GM12864 (cell line): Measurements from ENCODE around the gene IFNW1.
A peak's percentile ranks its signal among the peaks of the same experiment; 100 is the strongest.

Experiments used
- DNase-seq: peaks from one replicate; pipeline ENCODE4 v3.0.0-alpha.2; 2011; ENCODE audit warnings: low read depth
- H3K4me3 ChIP-seq: 2 replicates; pipeline ENCODE4 v1.5.1; 2011; ENCODE audit warnings: mild to moderate bottlenecking, low read depth, low read length, control low read depth
- CTCF ChIP-seq: IDR thresholded peaks from 2 replicates; pipeline ENCODE4 v1.5.1; 2011; ENCODE audit warnings: low read depth, mild to moderate bottlenecking, moderate library complexity, low read length, control low read depth, inconsistent platforms; ENCODE audit errors: missing control alignments

The IFNW1 gene

GRCh38 chr9:21121595-21122251 is 19.9 kb downstream of the IFNW1 start:
- no peak overlapping the region for H3K4me3 ChIP-seq
- no peak for DNase-seq
- no peak for TF ChIP-seq CTCF

GRCh38 chr9:21121079-21121478 is 20.6 kb downstream of the IFNW1 start:
- TF ChIP-seq CTCF: no peak
- no peak overlapping the region for H3K4me3 ChIP-seq
- no peak for DNase-seq

- TF ChIP-seq CTCF: no peak
- no peak for DNase-seq
- H3K4me3 ChIP-seq: no peak overlapping the region
Observed at GRCh38 chr9:21119093-21119770, 22.4 kb downstream of the IFNW1 start.

GRCh38 chr9:21114311-21114710 is 27.3 kb downstream of the IFNW1 start:
- DNase-seq: no peak
- no peak overlapping the region for H3K4me3 ChIP-seq
- TF ChIP-seq CTCF: no peak

GRCh38 chr9:21110708-21111576 is 30.7 kb downstream of the IFNW1 start:
- peak; percentile 75 for TF ChIP-seq CTCF
- DNase-seq: peak; percentile 55
- H3K4me3 ChIP-seq: no peak overlapping the region

GRCh38 chr9:21104787-21105186 is 36.8 kb downstream of the IFNW1 start:
- no peak for TF ChIP-seq CTCF
- DNase-seq: no peak
- H3K4me3 ChIP-seq: no peak overlapping the region
